B cell (primary cell): ENCODE measurements around the gene BBS1. TPM values are rescaled to one million over a fixed set of nuclear protein-coding genes. Genes with fewer than 3 reads are reported as not detected.

Experiments used
- ATAC-seq: fragments of 200-7000 bp; cut with Tn5 transposase; one replicate; pipeline ENCODE4 v1.10.0; 2021; ENCODE audit warnings: low read depth, mild to moderate bottlenecking, moderate number of reproducible peaks, moderate library complexity
- CTCF ChIA-PET: fragments of 350-600 bp; sonication (Branson Sonifier 250); formaldehyde crosslinking; loops from one replicate; lab custom pipeline; 2021; ENCODE audit warnings: antibody characterized with exemption, inconsistent platforms; lab: Charles Lee
- POLR2A ChIA-PET: fragments of 350-600 bp; sonication (Branson Sonifier 250); formaldehyde crosslinking; loops from one replicate; lab custom pipeline; 2021; ENCODE audit warnings: antibody characterized with exemption; lab: Charles Lee
- DNase-seq: peaks from one replicate; pipeline ENCODE4 v3.0.0; 2013
- H2AFZ ChIP-seq: 2 replicates; pipeline ENCODE4 v1.6.1; 2012; ENCODE audit warnings: mild to moderate bottlenecking, low read depth, low read length; ENCODE audit not compliant: insufficient read depth, poor library complexity, severe bottlenecking
- H3K27ac ChIP-seq, 2 donors: 1 replicate in 1 of 2; 2 replicates in 1 of 2; pipeline ENCODE4 v1.5.1; 2012 to 2013; ENCODE audit warnings: low read length in 2 of 2, mild to moderate bottlenecking in 2 of 2, moderate library complexity in 1 of 2
- H3K27me3 ChIP-seq, 4 experiments: fragments of 200-600 bp in 1 of 4; sonication (generic) in 1 of 4; replicated peaks in 1 of 4; 1 replicate in 2 of 4; 2 replicates in 2 of 4; pipeline versions ENCODE4 v1.6.1 to v1.7.0; 2013 to 2016; ENCODE audit warnings: low read length in 3 of 4, mild to moderate bottlenecking in 2 of 4, mixed read lengths in 1 of 4, moderate library complexity in 1 of 4; ENCODE audit not compliant: insufficient read depth in 4 of 4, control insufficient read depth in 3 of 4; ENCODE audit errors: control extremely low read depth in 1 of 4
- H3K36me3 ChIP-seq, 2 experiments: replicated peaks in 1 of 2; 1 replicate in 1 of 2; 2 replicates in 1 of 2; pipeline versions ENCODE4 v1.6.1 to v1.7.1; 2013; ENCODE audit warnings: low read length in 1 of 2; ENCODE audit not compliant: insufficient read depth in 2 of 2, control insufficient read depth in 1 of 2; ENCODE audit errors: control extremely low read depth in 1 of 2, extremely low read depth in 1 of 2
- H3K4me1 ChIP-seq, 2 donors: fragments of 200-600 bp in 1 of 2; sonication (generic) in 1 of 2; 1 replicate in 1 of 2; 2 replicates in 1 of 2; pipeline versions ENCODE4 v1.5.1 to v1.6.1; 2013 to 2017; ENCODE audit warnings: low read length in 2 of 2; ENCODE audit not compliant: control insufficient read depth in 2 of 2, insufficient read depth in 2 of 2
- H3K4me2 ChIP-seq: replicated peaks from 2 replicates; pipeline ENCODE3; 2012; ENCODE audit warnings: mild to moderate bottlenecking, low read depth, low read length; ENCODE audit not compliant: poor library complexity, severe bottlenecking
- H3K4me3 ChIP-seq, 5 experiments: fragments of 200-600 bp in 1 of 5; sonication (generic) in 1 of 5; 1 replicate in 3 of 5; 2 replicates in 2 of 5; pipeline versions ENCODE4 v1.5.1 to v1.7.0; 2011 to 2016; ENCODE audit warnings: low read length in 4 of 5, mild to moderate bottlenecking in 4 of 5, low read depth in 2 of 5, control low read depth in 1 of 5, moderate library complexity in 1 of 5; ENCODE audit not compliant: insufficient read depth in 1 of 5; ENCODE audit errors: control extremely low read depth in 1 of 5, extremely low read depth in 1 of 5
- H3K79me2 ChIP-seq: fragments of 200-600 bp; sonication (generic); one replicate; pipeline ENCODE4 v1.6.0; 2016; ENCODE audit warnings: low read length; ENCODE audit not compliant: control insufficient read depth, insufficient read depth
- H3K9ac ChIP-seq: fragments of 200-600 bp; sonication (generic); 2 replicates; pipeline ENCODE4 v1.6.1; 2017; ENCODE audit warnings: mild to moderate bottlenecking, low read length, moderate library complexity
- H3K9me3 ChIP-seq, 3 donors: one replicate each; pipeline versions ENCODE4 v1.6.1 to v1.7.1; 2013; ENCODE audit warnings: low read length in 2 of 3; ENCODE audit not compliant: control insufficient read depth in 2 of 3, insufficient read depth in 1 of 3; ENCODE audit errors: control extremely low read depth in 1 of 3
- H4K20me1 ChIP-seq: 2 replicates; pipeline ENCODE4 v1.6.0; 2012; ENCODE audit warnings: mild to moderate bottlenecking, low read length; ENCODE audit not compliant: insufficient read depth, control insufficient read depth, poor library complexity, severe bottlenecking
- H3K27ac Mint-ChIP-seq: one replicate; pipeline ENCODE4 v1.8.0; 2021; ENCODE audit warnings: mixed read lengths
- H3K27me3 Mint-ChIP-seq: one replicate; pipeline ENCODE4 v1.8.0; 2021; ENCODE audit warnings: mixed read lengths
- H3K4me1 Mint-ChIP-seq: one replicate; pipeline ENCODE4 v1.8.0; 2021; ENCODE audit warnings: mixed read lengths
- H3K4me3 Mint-ChIP-seq: one replicate; pipeline ENCODE4 v1.8.0; 2021; ENCODE audit warnings: mixed read lengths
- H3K9me3 Mint-ChIP-seq: one replicate; pipeline ENCODE4 v1.8.0; 2022; ENCODE audit warnings: mixed read lengths; ENCODE audit not compliant: insufficient read depth
- EZH2 ChIP-seq: IDR thresholded peaks from 2 replicates; pipeline ENCODE4 v1.6.1; 2012; ENCODE audit warnings: borderline replicate concordance, low read depth, mild to moderate bottlenecking, moderate library complexity, low read length; ENCODE audit not compliant: insufficient read depth, poor library complexity, severe bottlenecking
- WGBS: methylation state at CpG from one replicate; pipeline ENCODE4 v1.1.5; 2013; ENCODE audit warnings: missing lambda C conversion rate; ENCODE audit not compliant: insufficient coverage; 5-methylcytosine and 5-hydroxymethylcytosine counted together
- intact Hi-C: fragments of 100-400 bp; cut with micrococcal nuclease; formaldehyde crosslinking; loops from one replicate; pipeline ENCODE4 v1.10.0; 2022
- polyA plus RNA-seq: library from polyadenylated mRNA; depleted of rRNA; stranded (reverse); fragments of >200 nt; gene quantifications from 2 replicates; pipeline ENCODE4 v1.2.3, GENCODE V29; 2012
- total RNA-seq, 2 donors: library from RNA; stranded (reverse); fragments of 120-200 nt in 1 of 2; gene quantifications; 1 replicate in 1 of 2; 2 replicates in 1 of 2; pipeline versions ENCODE4 v1.2.3 to v1.2.4, GENCODE V29; 2013 to 2022
- TF ChIP-seq, protein P1 (sequence below): fragments of 200-600 bp; IDR thresholded peaks from one replicate; pipeline ENCODE4 v1.8.0; 2022; ENCODE audit warnings: antibody characterized with exemption, mild to moderate bottlenecking

The BBS1 gene
- total and polyA plus RNA-seq, 2 donors (not counting 1 experiment from before 2014, with no cell fraction given): 20.4 to 52.5 TPM

DNA sequence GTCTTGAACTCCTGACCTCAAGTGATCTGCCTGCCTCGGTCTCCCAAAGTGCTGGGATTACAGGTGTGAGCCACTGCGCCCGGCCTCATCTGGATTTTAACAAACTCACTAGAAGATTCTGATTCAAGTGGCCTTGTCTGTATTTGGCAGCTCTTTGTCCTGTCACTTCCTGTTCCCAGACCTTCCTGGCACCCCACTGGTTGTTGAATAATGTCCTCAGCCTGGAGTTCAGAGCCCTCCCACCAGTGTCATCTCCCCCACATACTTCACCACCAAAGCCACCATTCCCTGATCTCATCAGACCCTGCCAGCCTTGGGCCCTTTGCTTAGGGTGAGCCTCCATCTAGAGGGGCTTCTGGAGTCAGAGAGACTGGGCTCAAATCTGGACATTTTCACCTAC is 40.4 kb upstream of the BBS1 start:
- H3K9me3 Mint-ChIP-seq: no peaks in the 10 kb centered on the region
- POLR2A ChIA-PET: interaction anchor here (0.7 kb wide), 1 partner anchor 72 kb away, joined by 3 read pairs; no protein-coding TSS in a partner anchor
- Histone ChIP-seq H3K36me3 (no peaks in the 10 kb centered on the region), H3K9me3 (no peaks in the 10 kb centered on the region), H3K4me1 (peaks cover 23 to 24% of the 10 kb centered on the region in 2 donors), H3K4me2 (no peak overlapping the region), H3K27ac (no peak overlapping the region), H2AFZ (no peak overlapping the region), H3K9ac (no peak overlapping the region), H3K79me2 (peaks cover 4% of the 10 kb centered on the region), H3K4me3 (no peak overlapping the region), H3K27me3 (no peaks in the 10 kb centered on the region), H4K20me1 (no peaks in the 10 kb centered on the region)
- peaks cover 25% of the 10 kb centered on the region for H3K4me1 Mint-ChIP-seq
- CTCF ChIA-PET: interaction anchor here (5.8 kb wide), 1 partner anchor 9 kb away, joined by 41 read pairs; the partner anchor contains the start of gene DPP3
- TF ChIP-seq, protein P1, sequence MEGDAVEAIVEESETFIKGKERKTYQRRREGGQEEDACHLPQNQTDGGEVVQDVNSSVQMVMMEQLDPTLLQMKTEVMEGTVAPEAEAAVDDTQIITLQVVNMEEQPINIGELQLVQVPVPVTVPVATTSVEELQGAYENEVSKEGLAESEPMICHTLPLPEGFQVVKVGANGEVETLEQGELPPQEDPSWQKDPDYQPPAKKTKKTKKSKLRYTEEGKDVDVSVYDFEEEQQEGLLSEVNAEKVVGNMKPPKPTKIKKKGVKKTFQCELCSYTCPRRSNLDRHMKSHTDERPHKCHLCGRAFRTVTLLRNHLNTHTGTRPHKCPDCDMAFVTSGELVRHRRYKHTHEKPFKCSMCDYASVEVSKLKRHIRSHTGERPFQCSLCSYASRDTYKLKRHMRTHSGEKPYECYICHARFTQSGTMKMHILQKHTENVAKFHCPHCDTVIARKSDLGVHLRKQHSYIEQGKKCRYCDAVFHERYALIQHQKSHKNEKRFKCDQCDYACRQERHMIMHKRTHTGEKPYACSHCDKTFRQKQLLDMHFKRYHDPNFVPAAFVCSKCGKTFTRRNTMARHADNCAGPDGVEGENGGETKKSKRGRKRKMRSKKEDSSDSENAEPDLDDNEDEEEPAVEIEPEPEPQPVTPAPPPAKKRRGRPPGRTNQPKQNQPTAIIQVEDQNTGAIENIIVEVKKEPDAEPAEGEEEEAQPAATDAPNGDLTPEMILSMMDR: no peak
- no peak for TF ChIP-seq EZH2
- ATAC-seq: no peak
- no peak for DNase-seq
- WGBS: 93% methylated on average over 3 of the region's 3 CpGs
- intact Hi-C loops: no loop called here
- H3K27me3 Mint-ChIP-seq: no peaks in the 10 kb centered on the region
- H3K27ac Mint-ChIP-seq: no peak overlapping the region
- H3K4me3 Mint-ChIP-seq: no peak overlapping the region

- DNase-seq (no peak), ATAC-seq (no peak)
- H3K36me3 ChIP-seq: no peaks in the 10 kb centered on the region
- ChIA-PET CTCF (interaction anchor here (0.7 to 5.8 kb wide), 3 partner anchors 8 to 70 kb away, joined by 3 to 41 read pairs (median 4); partner anchors contain the start of gene DPP3), POLR2A (interaction anchor here (0.6 kb wide), 1 partner anchor 274 kb away, joined by 4 read pairs; no protein-coding TSS in a partner anchor)
- H2AFZ ChIP-seq: no peak overlapping the region
- WGBS: 95% methylated on average over 12 of the region's 16 CpGs
- no peak overlapping the region for H3K27ac Mint-ChIP-seq
- no peaks in the 10 kb centered on the region for H3K27me3 Mint-ChIP-seq
- intact Hi-C loops: no loop called here
- no peak for TF ChIP-seq EZH2
- TF ChIP-seq, protein P1: no peak
- peaks cover 14% of the 10 kb centered on the region for H3K4me1 Mint-ChIP-seq
- H3K4me3 ChIP-seq: no peak overlapping the region
- H3K27ac ChIP-seq: no peak overlapping the region
- H3K9me3 Mint-ChIP-seq: no peaks in the 10 kb centered on the region
- no peaks in the 10 kb centered on the region for H4K20me1 ChIP-seq
- H3K4me3 Mint-ChIP-seq: no peak overlapping the region
- H3K79me2 ChIP-seq: peaks cover 4% of the 10 kb centered on the region
- peaks cover 12 to 13% of the 10 kb centered on the region in 2 donors for H3K4me1 ChIP-seq
- H3K9me3 ChIP-seq: no peaks in the 10 kb centered on the region
- no peak overlapping the region for H3K9ac ChIP-seq
- H3K4me2 ChIP-seq: no peak overlapping the region
- H3K27me3 ChIP-seq: no peaks in the 10 kb centered on the region
Observed at GRCh38 chr11:66471142-66471541, 39.3 kb upstream of the BBS1 start.
